AG04449 (cell line): ENCODE data around the gene ADGRL3.
"Not testable (repeated sequence)": the region's sequence is repeated elsewhere in the genome, so short reads cannot be mapped to it uniquely, and the experiment has no call there.

ENCODE experiments used
- CTCF ChIA-PET: fragments of 350-600 bp; formaldehyde crosslinking; extraction: SDS; loops from one replicate; lab custom pipeline; 2021; ENCODE audit warnings: antibody characterized with exemption; lab: Yijun Ruan, JAX
- POLR2A ChIA-PET: fragments of 400-600, 350-600 bp; formaldehyde crosslinking; extraction: SDS; loops from one replicate; lab custom pipeline; 2020; ENCODE audit warnings: antibody characterized with exemption, inconsistent platforms; lab: Yijun Ruan, JAX
- DNase-seq: peaks from one replicate; pipeline ENCODE4 v3.0.0-alpha.2; 2010; ENCODE audit warnings: low read depth, low spot score
- H3K4me3 ChIP-seq: 2 replicates; pipeline ENCODE4 v1.5.1; 2011; ENCODE audit warnings: low read depth, mild to moderate bottlenecking, control low read depth, low read length
- TF ChIP-seq, protein P1 (sequence below): IDR thresholded peaks from one replicate; pipeline ENCODE4 v1.5.1; 2011; ENCODE audit warnings: mild to moderate bottlenecking, moderate library complexity, low read length, control low read depth, inconsistent platforms; ENCODE audit not compliant: insufficient read depth; ENCODE audit errors: missing control alignments

ADGRL3 gene

DNA sequence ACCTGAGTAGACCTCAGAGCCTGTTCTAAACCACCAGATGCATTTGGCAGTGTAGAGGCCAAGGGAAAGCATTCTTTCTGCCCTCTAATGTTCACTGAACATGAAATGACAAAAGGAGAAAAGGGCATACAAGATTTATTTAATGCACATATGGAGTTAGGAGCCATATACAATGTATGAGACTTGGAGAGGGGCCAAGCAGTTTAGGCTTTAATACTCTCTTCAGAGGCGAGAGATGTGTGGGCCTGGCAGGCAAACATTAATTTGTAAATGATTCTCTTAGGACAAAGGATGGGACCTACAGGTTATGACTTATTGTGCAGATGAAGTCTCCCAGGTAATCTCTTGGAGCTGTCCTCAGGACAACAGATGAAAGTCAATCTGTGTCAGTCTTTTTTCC is 631.9 kb downstream of the ADGRL3 start:
- H3K4me3 ChIP-seq: no peak overlapping the region
- TF ChIP-seq, protein P1, sequence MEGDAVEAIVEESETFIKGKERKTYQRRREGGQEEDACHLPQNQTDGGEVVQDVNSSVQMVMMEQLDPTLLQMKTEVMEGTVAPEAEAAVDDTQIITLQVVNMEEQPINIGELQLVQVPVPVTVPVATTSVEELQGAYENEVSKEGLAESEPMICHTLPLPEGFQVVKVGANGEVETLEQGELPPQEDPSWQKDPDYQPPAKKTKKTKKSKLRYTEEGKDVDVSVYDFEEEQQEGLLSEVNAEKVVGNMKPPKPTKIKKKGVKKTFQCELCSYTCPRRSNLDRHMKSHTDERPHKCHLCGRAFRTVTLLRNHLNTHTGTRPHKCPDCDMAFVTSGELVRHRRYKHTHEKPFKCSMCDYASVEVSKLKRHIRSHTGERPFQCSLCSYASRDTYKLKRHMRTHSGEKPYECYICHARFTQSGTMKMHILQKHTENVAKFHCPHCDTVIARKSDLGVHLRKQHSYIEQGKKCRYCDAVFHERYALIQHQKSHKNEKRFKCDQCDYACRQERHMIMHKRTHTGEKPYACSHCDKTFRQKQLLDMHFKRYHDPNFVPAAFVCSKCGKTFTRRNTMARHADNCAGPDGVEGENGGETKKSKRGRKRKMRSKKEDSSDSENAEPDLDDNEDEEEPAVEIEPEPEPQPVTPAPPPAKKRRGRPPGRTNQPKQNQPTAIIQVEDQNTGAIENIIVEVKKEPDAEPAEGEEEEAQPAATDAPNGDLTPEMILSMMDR: no peak
- ChIA-PET POLR2A (no interaction called here), CTCF (no interaction called here)
- DNase-seq: no peak

DNA sequence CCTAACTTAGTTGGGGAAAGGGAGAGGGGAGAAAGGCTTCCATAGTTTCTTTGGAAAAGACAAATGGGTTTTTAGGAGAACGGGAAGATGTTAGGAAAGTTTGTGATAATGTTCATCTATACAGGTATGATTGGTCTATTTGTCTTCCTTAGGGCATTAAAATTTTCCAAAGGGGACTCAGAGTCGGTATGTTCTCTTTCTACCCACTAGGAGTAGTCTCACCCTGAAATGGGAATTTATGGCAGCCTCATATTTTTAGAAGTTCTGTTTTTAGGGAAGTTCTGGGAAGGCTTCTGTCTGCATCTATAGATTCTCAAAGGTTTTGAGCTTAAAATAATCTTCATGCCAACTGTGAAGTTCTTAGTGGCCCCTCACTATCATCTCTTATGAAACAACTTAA is 637.3 kb downstream of the ADGRL3 start:
- H3K4me3 ChIP-seq: no peak overlapping the region
- CTCF ChIA-PET: no interaction called here
- POLR2A ChIA-PET: no interaction called here
- DNase-seq: no peak
- TF ChIP-seq, protein P1: no peak

DNA sequence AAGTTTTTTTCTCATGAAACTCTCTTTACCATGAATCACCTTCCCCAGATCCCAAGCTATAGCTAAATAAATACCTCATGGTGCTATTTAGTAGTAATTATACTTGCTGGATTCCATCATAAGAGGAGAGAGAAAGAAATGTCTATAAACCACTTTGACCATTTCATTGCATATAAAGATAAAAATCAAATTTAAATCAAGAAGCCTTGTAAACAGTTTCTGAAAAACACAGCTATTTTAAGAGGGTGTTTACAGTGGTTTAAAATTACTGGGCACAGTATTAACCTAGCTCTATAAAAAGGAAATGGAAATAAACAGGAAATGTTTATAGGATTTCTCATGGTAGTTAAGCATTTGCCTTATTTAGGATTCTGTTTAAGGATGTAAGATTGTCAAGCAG is 637.9 kb downstream of the ADGRL3 start:
- POLR2A ChIA-PET: no interaction called here
- TF ChIP-seq, protein P1: no peak
- H3K4me3 ChIP-seq: no peak overlapping the region
- CTCF ChIA-PET: no interaction called here
- DNase-seq: no peak

- TF ChIP-seq, protein P1: no peak
- no peak overlapping the region for H3K4me3 ChIP-seq
- DNase-seq: no peak
- ChIA-PET CTCF (no interaction called here), POLR2A (no interaction called here)
These were observed 641.6 kb downstream of the ADGRL3 start for GRCh38 chr4:61841714-61842113.

- H3K4me3 ChIP-seq: no peak overlapping the region
- ChIA-PET POLR2A (no interaction called here), CTCF (no interaction called here)
- TF ChIP-seq, protein P1: no peak
- DNase-seq: no peak
These were observed 651.0 kb downstream of the ADGRL3 start for GRCh38 chr4:61851126-61851525.

DNA sequence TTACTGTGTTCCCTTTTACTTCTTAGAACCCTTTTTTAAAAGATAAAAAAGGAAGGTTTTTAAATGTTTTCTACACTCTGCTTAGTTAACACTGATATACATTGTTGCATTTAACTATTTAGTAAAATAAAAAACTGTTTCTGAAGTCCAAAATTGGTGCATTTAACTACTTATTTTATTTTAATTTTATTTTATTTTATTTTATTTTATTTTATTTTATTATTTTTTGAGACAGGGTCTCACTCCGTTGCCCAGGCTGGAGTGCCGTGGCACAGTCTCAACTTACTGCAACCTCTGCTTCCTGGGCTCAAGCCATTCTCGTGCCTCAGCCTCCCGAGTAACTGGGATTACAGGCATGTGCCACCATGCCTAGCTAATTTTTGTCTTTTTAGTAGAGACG is 652.0 kb downstream of the ADGRL3 start:
- DNase-seq, H3K4me3 ChIP-seq, CTCF ChIA-PET, POLR2A ChIA-PET: not testable (repeated sequence)

DNA sequence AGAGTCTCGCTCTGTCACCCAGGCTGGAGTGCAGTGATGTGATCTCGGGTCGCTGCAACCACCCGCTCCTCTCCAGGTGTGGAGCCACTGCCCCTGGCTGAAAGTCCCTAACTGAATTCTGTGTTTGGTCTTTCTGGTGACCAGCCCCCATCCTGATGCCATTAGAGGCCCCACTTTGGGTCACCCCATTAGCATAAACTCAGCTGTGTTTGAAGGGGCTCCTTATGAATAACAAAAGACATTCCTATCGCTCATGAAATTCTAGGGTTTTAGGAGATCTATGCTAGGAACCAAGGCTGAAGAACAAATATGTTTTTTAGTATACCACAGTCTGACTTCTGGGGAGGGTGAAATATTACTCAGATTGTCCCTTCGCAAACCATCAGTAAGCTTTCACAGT is 652.9 kb downstream of the ADGRL3 start:
- no peak overlapping the region for H3K4me3 ChIP-seq
- POLR2A ChIA-PET: no interaction called here
- TF ChIP-seq, protein P1: no peak
- CTCF ChIA-PET: no interaction called here
- no peak for DNase-seq
